CD8-positive, alpha-beta memory T cell (primary cell): ENCODE results near the gene FAM83G. TPM values are rescaled to one million over a fixed set of nuclear protein-coding genes. Genes with fewer than 3 reads are reported as not detected.

ENCODE experiments used
- CTCF ChIA-PET: fragments of 350-600 bp; sonication (Branson Sonifier 250); formaldehyde crosslinking; loops from one replicate; lab custom pipeline; 2021; ENCODE audit warnings: antibody characterized with exemption; lab: Charles Lee
- POLR2A ChIA-PET: fragments of 350-600 bp; sonication (Branson Sonifier 250); formaldehyde crosslinking; loops from one replicate; lab custom pipeline; 2021; ENCODE audit warnings: antibody characterized with exemption; lab: Charles Lee
- DNase-seq, 5 donors: peaks; one replicate each; pipeline versions ENCODE4 v3.0.0 to v3.0.0-alpha.2; 2020 to 2022; ENCODE audit warnings: mixed read lengths in 1 of 5
- H3K27ac ChIP-seq: one replicate; pipeline ENCODE4 v1.7.0; 2013; ENCODE audit warnings: low read depth, mild to moderate bottlenecking, low read length, moderate library complexity
- H3K27me3 ChIP-seq: 2 replicates; pipeline ENCODE4 v1.7.0; 2013; ENCODE audit warnings: low read length, mild to moderate bottlenecking; ENCODE audit not compliant: insufficient read depth, poor library complexity, severe bottlenecking
- H3K36me3 ChIP-seq: 2 replicates; pipeline ENCODE4 v1.7.0; 2013; ENCODE audit warnings: mild to moderate bottlenecking, low read length, moderate library complexity; ENCODE audit not compliant: insufficient read depth
- H3K4me1 ChIP-seq: 2 replicates; pipeline ENCODE4 v1.7.0; 2013; ENCODE audit warnings: mild to moderate bottlenecking, low read length, moderate library complexity; ENCODE audit not compliant: insufficient read depth
- H3K4me3 ChIP-seq: 2 replicates; pipeline ENCODE4 v1.7.0; 2013; ENCODE audit warnings: mild to moderate bottlenecking, low read length
- H3K9me3 ChIP-seq: 2 replicates; pipeline ENCODE4 v1.7.0; 2013; ENCODE audit warnings: mild to moderate bottlenecking, low read length
- H3K27ac Mint-ChIP-seq, 8 donors: one replicate each; pipeline ENCODE4 v1.8.0; 2020 to 2021; ENCODE audit warnings: mixed read lengths in 8 of 8, mild to moderate bottlenecking in 6 of 8, inconsistent platforms in 3 of 8, moderate library complexity in 3 of 8
- H3K27me3 Mint-ChIP-seq, 2 donors: one replicate each; pipeline ENCODE4 v1.8.0; 2020 to 2021; ENCODE audit warnings: mixed read lengths in 2 of 2, mild to moderate bottlenecking in 1 of 2, moderate library complexity in 1 of 2
- H3K36me3 Mint-ChIP-seq, 3 donors: one replicate each; pipeline ENCODE4 v1.8.0; 2020 to 2021; ENCODE audit warnings: mixed read lengths in 3 of 3, inconsistent platforms in 1 of 3, mild to moderate bottlenecking in 1 of 3
- H3K4me1 Mint-ChIP-seq, 3 donors: one replicate each; pipeline ENCODE4 v1.8.0; 2020 to 2021; ENCODE audit warnings: mixed read lengths in 3 of 3, inconsistent platforms in 1 of 3, mild to moderate bottlenecking in 1 of 3
- H3K4me3 Mint-ChIP-seq, 7 donors: one replicate each; pipeline ENCODE4 v1.8.0; 2020 to 2021; ENCODE audit warnings: mixed read lengths in 7 of 7, mild to moderate bottlenecking in 6 of 7, moderate library complexity in 4 of 7, inconsistent platforms in 2 of 7
- H3K9me3 Mint-ChIP-seq, 5 donors: one replicate each; pipeline ENCODE4 v1.8.0; 2020 to 2022; ENCODE audit warnings: mixed read lengths in 5 of 5, mild to moderate bottlenecking in 3 of 5, moderate library complexity in 2 of 5, inconsistent platforms in 1 of 5
- polyA plus RNA-seq: library from polyadenylated mRNA; unstranded; fragments of 300-500 nt; fragmentation: Illumina TruSeq; gene quantifications from one replicate; pipeline ENCODE4 v1.2.3, GENCODE V29; 2021
- total RNA-seq, 2 experiments: library from RNA; stranded (reverse); gene quantifications; one replicate each; pipeline ENCODE4 v1.2.3, GENCODE V29; 2021

The FAM83G gene
- total and polyA plus RNA-seq, 3 experiments from 2014 or later: 7.3 to 14.6 (median 13.1) TPM

GRCh38 chr17:18970582-18971480 is 33.7 kb downstream of the FAM83G start:
- DNase-seq: no peak
- H3K4me1 ChIP-seq: no peaks in the 10 kb centered on the region
- ChIA-PET POLR2A (no interaction called here), CTCF (interaction anchor here (1.3 to 1.5 kb wide), 2 partner anchors 10 kb away, joined by 3 to 6 read pairs; no protein-coding TSS in a partner anchor)
- H3K36me3 Mint-ChIP-seq: peaks cover 0 to 32% (median 0%) of the 10 kb centered on the region in 3 donors
- no peaks in the 10 kb centered on the region for H3K27me3 Mint-ChIP-seq
- peaks cover 0 to 11% (median 3%) of the 10 kb centered on the region in 3 donors for H3K4me1 Mint-ChIP-seq
- H3K27ac Mint-ChIP-seq: peak overlapping the region in 1 of 8 donors; percentile 57
- no peaks in the 10 kb centered on the region for H3K9me3 Mint-ChIP-seq
- H3K9me3 ChIP-seq: no peaks in the 10 kb centered on the region
- no peaks in the 10 kb centered on the region for H3K36me3 ChIP-seq
- H3K27me3 ChIP-seq: no peaks in the 10 kb centered on the region
- no peak overlapping the region for H3K4me3 ChIP-seq
- no peak overlapping the region for H3K4me3 Mint-ChIP-seq
- H3K27ac ChIP-seq: no peak overlapping the region

GRCh38 chr17:18968945-18969887 is 35.3 kb downstream of the FAM83G start:
- ChIA-PET POLR2A (no interaction called here), CTCF (interaction anchor here (1.3 kb wide), 1 partner anchor 8 kb away, joined by 3 read pairs; no protein-coding TSS in a partner anchor)
- no peaks in the 10 kb centered on the region for H3K27me3 ChIP-seq
- Mint-ChIP-seq H3K4me3 (no peak overlapping the region), H3K9me3 (no peaks in the 10 kb centered on the region), H3K36me3 (peaks cover 0 to 22% (median 0%) of the 10 kb centered on the region in 3 donors), H3K27ac (peak overlapping the region in 2 of 8 donors; percentile 23 to 73), H3K27me3 (no peaks in the 10 kb centered on the region), H3K4me1 (peaks cover 0 to 11% (median 3%) of the 10 kb centered on the region in 3 donors)
- no peak for DNase-seq
- no peak overlapping the region for H3K4me3 ChIP-seq
- H3K27ac ChIP-seq: no peak overlapping the region
- no peaks in the 10 kb centered on the region for H3K9me3 ChIP-seq
- no peaks in the 10 kb centered on the region for H3K4me1 ChIP-seq
- no peaks in the 10 kb centered on the region for H3K36me3 ChIP-seq

GRCh38 chr17:18968345-18968744 is 36.2 kb downstream of the FAM83G start:
- Histone ChIP-seq H3K27ac (no peak overlapping the region), H3K36me3 (no peaks in the 10 kb centered on the region), H3K27me3 (no peaks in the 10 kb centered on the region), H3K4me3 (no peak overlapping the region), H3K9me3 (no peaks in the 10 kb centered on the region), H3K4me1 (no peaks in the 10 kb centered on the region)
- no peak for DNase-seq
- no peak overlapping the region for H3K4me3 Mint-ChIP-seq
- H3K4me1 Mint-ChIP-seq: peaks cover 0 to 11% (median 3%) of the 10 kb centered on the region in 3 donors
- H3K27me3 Mint-ChIP-seq: peaks cover 0 to 2% of the 10 kb centered on the region in 2 donors
- no peak overlapping the region for H3K27ac Mint-ChIP-seq
- ChIA-PET POLR2A (no interaction called here), CTCF (no interaction called here)
- peaks cover 0 to 21% (median 0%) of the 10 kb centered on the region in 3 donors for H3K36me3 Mint-ChIP-seq
- H3K9me3 Mint-ChIP-seq: no peaks in the 10 kb centered on the region

GRCh38 chr17:18967916-18968315 is 36.6 kb downstream of the FAM83G start:
- H3K27ac ChIP-seq: no peak overlapping the region
- H3K4me3 ChIP-seq: no peak overlapping the region
- no peak for DNase-seq
- no peaks in the 10 kb centered on the region for H3K9me3 ChIP-seq
- no peak overlapping the region for H3K4me3 Mint-ChIP-seq
- no peaks in the 10 kb centered on the region for H3K9me3 Mint-ChIP-seq
- H3K4me1 Mint-ChIP-seq: peaks cover 0 to 11% (median 3%) of the 10 kb centered on the region in 3 donors
- ChIA-PET POLR2A (no interaction called here), CTCF (no interaction called here)
- no peaks in the 10 kb centered on the region for H3K27me3 ChIP-seq
- no peak overlapping the region for H3K27ac Mint-ChIP-seq
- no peaks in the 10 kb centered on the region for H3K4me1 ChIP-seq
- peaks cover 0 to 18% (median 0%) of the 10 kb centered on the region in 3 donors for H3K36me3 Mint-ChIP-seq
- no peaks in the 10 kb centered on the region for H3K36me3 ChIP-seq
- H3K27me3 Mint-ChIP-seq: peaks cover 0 to 2% of the 10 kb centered on the region in 2 donors

GRCh38 chr17:18966831-18967624 is 37.5 kb downstream of the FAM83G start:
- Mint-ChIP-seq H3K4me1 (peaks cover 0 to 11% (median 3%) of the 10 kb centered on the region in 3 donors), H3K9me3 (no peaks in the 10 kb centered on the region), H3K36me3 (peaks cover 0 to 13% (median 0%) of the 10 kb centered on the region in 3 donors), H3K27me3 (peaks cover 0 to 2% of the 10 kb centered on the region in 2 donors), H3K4me3 (no peak overlapping the region), H3K27ac (peak overlapping the region in 2 of 8 donors; percentile 29 to 43)
- Histone ChIP-seq H3K36me3 (no peaks in the 10 kb centered on the region), H3K27ac (no peak overlapping the region), H3K4me3 (no peak overlapping the region), H3K27me3 (no peaks in the 10 kb centered on the region), H3K9me3 (no peaks in the 10 kb centered on the region), H3K4me1 (no peaks in the 10 kb centered on the region)
- ChIA-PET CTCF (no interaction called here), POLR2A (no interaction called here)
- no peak for DNase-seq

- POLR2A ChIA-PET: no interaction called here
- Mint-ChIP-seq H3K27me3 (peaks cover 0 to 2% of the 10 kb centered on the region in 2 donors), H3K9me3 (no peaks in the 10 kb centered on the region), H3K27ac (peak overlapping the region in 2 of 8 donors; percentile 64 to 79), H3K36me3 (peaks cover 0 to 5% (median 0%) of the 10 kb centered on the region in 3 donors), H3K4me1 (peaks cover 4 to 18% (median 6%) of the 10 kb centered on the region in 3 donors), H3K4me3 (no peak overlapping the region)
- no peak for DNase-seq
- Histone ChIP-seq H3K27ac (no peak overlapping the region), H3K27me3 (no peaks in the 10 kb centered on the region), H3K4me1 (peaks cover 6% of the 10 kb centered on the region), H3K4me3 (no peak overlapping the region), H3K36me3 (no peaks in the 10 kb centered on the region), H3K9me3 (no peaks in the 10 kb centered on the region)
- CTCF ChIA-PET: no interaction called here
Measured at GRCh38 chr17:18965530-18966236, 38.9 kb downstream of the FAM83G start.

GRCh38 chr17:18964550-18964949 is 40.0 kb downstream of the FAM83G start:
- Histone ChIP-seq H3K9me3 (no peaks in the 10 kb centered on the region), H3K27me3 (no peaks in the 10 kb centered on the region), H3K27ac (no peak overlapping the region), H3K4me3 (no peak overlapping the region), H3K36me3 (no peaks in the 10 kb centered on the region), H3K4me1 (peaks cover 9% of the 10 kb centered on the region)
- DNase-seq: no peak
- H3K36me3 Mint-ChIP-seq: no peaks in the 10 kb centered on the region
- peaks cover 0 to 2% of the 10 kb centered on the region in 2 donors for H3K27me3 Mint-ChIP-seq
- H3K9me3 Mint-ChIP-seq: no peaks in the 10 kb centered on the region
- POLR2A ChIA-PET: no interaction called here
- H3K27ac Mint-ChIP-seq: peak overlapping the region in 1 of 8 donors; percentile 70
- H3K4me3 Mint-ChIP-seq: no peak overlapping the region
- peaks cover 6 to 11% (median 7%) of the 10 kb centered on the region in 3 donors for H3K4me1 Mint-ChIP-seq
- CTCF ChIA-PET: no interaction called here
